GM21576 (cell line): ENCODE data around the gene VPS13D.

Source experiments
- ATAC-seq: cut with Tn5 transposase; IDR thresholded peaks from one replicate; pipeline ENCODE4 v1.9.1; 2021; ENCODE audit warnings: mild to moderate bottlenecking, moderate library complexity; ENCODE audit not compliant: unreplicated experiment

Gene VPS13D

GRCh38 chr1:12480748-12481362 lies 251.0 kb downstream of the VPS13D start:
- no peak for ATAC-seq

- ATAC-seq = no peak
Observed at GRCh38 chr1:12481928-12482327, 252.1 kb downstream of the VPS13D start.

GRCh38 chr1:12482988-12483387 lies 253.2 kb downstream of the VPS13D start:
- ATAC-seq = no peak

- ATAC-seq = no peak
Observed at GRCh38 chr1:12485231-12486058, 255.6 kb downstream of the VPS13D start.

GRCh38 chr1:12486059-12486341 lies 256.2 kb downstream of the VPS13D start:
- no peak for ATAC-seq

GRCh38 chr1:12486401-12487005 lies 256.7 kb downstream of the VPS13D start:
- no peak for ATAC-seq

GRCh38 chr1:12487520-12487919 lies 257.7 kb downstream of the VPS13D start:
- ATAC-seq = no peak

GRCh38 chr1:12488666-12489354 lies 259.0 kb downstream of the VPS13D start:
- ATAC-seq = no peak

- no peak for ATAC-seq
Observed at GRCh38 chr1:12490532-12491142, 260.8 kb downstream of the VPS13D start.

GRCh38 chr1:12491656-12492055 lies 261.8 kb downstream of the VPS13D start:
- ATAC-seq = no peak

GRCh38 chr1:12495725-12496124 lies 265.9 kb downstream of the VPS13D start:
- no peak for ATAC-seq

- no peak for ATAC-seq
Observed at GRCh38 chr1:12496154-12496961, 266.5 kb downstream of the VPS13D start.

- no peak for ATAC-seq
Observed at GRCh38 chr1:12499539-12500240, 269.9 kb downstream of the VPS13D start.

GRCh38 chr1:12501661-12502060 lies 271.8 kb downstream of the VPS13D start:
- no peak for ATAC-seq

- ATAC-seq = no peak
Observed at GRCh38 chr1:12502336-12503109, 272.7 kb downstream of the VPS13D start.

GRCh38 chr1:12503709-12504108 lies 273.9 kb downstream of the VPS13D start:
- no peak for ATAC-seq

- no peak for ATAC-seq
Observed at GRCh38 chr1:12504601-12505000, 274.8 kb downstream of the VPS13D start.

- no peak for ATAC-seq
Observed at GRCh38 chr1:12505231-12505630, 275.4 kb downstream of the VPS13D start.

GRCh38 chr1:12505639-12506280 lies 275.9 kb downstream of the VPS13D start:
- no peak for ATAC-seq
